Stimulated activated memory B cell treated with anti-CD40 and anti-IgM and Interleukin-4, amounts not matched to agents 10 μg/mL and 1 μg/mL and 100 μg/mL, for 72 hours (primary cell): ENCODE measurements around the gene USH2A.

Source experiments
- ATAC-seq: fragments of 150-1000 bp; cut with Tn5 transposase; 2 replicates; pipeline ENCODE4 v1.10.0; 2021
- H3K27ac Mint-ChIP-seq: one replicate; pipeline ENCODE4 v1.8.0; 2022; ENCODE audit warnings: mild to moderate bottlenecking, mixed read lengths
- H3K27me3 Mint-ChIP-seq: one replicate; pipeline ENCODE4 v1.8.0; 2022; ENCODE audit warnings: mixed read lengths
- H3K36me3 Mint-ChIP-seq: one replicate; pipeline ENCODE4 v1.8.0; 2022; ENCODE audit warnings: mixed read lengths
- H3K4me1 Mint-ChIP-seq: one replicate; pipeline ENCODE4 v1.8.0; 2022; ENCODE audit warnings: mixed read lengths
- H3K4me3 Mint-ChIP-seq: one replicate; pipeline ENCODE4 v1.8.0; 2022; ENCODE audit warnings: mild to moderate bottlenecking, moderate library complexity, mixed read lengths
- H3K9me3 Mint-ChIP-seq: one replicate; pipeline ENCODE4 v1.8.0; 2022; ENCODE audit warnings: mixed read lengths

USH2A gene

GRCh38 chr1:216261631-216262030 is 161.6 kb downstream of the USH2A start:
- H3K27me3 Mint-ChIP-seq, result no peaks in the 10 kb centered on the region
- no peak overlapping the region for H3K27ac Mint-ChIP-seq
- no peak for ATAC-seq

GRCh38 chr1:216258856-216259255 is 164.4 kb downstream of the USH2A start:
- Mint-ChIP-seq H3K27me3 (no peaks in the 10 kb centered on the region), H3K36me3 (no peaks in the 10 kb centered on the region), H3K9me3 (peaks cover 8% of the 10 kb centered on the region), H3K4me1 (no peaks in the 10 kb centered on the region), H3K27ac (no peak overlapping the region), H3K4me3 (no peak overlapping the region)
- no peak for ATAC-seq

More at GRCh38 chr1:216261631-216262030, 161.6 kb downstream of the USH2A start:
- no peak overlapping the region for H3K4me3 Mint-ChIP-seq
- H3K36me3 Mint-ChIP-seq, result no peaks in the 10 kb centered on the region
- H3K4me1 Mint-ChIP-seq, result no peaks in the 10 kb centered on the region
- H3K9me3 Mint-ChIP-seq, result peaks cover 8% of the 10 kb centered on the region

GRCh38 chr1:216258386-216258785 is 164.9 kb downstream of the USH2A start:
- H3K4me1 Mint-ChIP-seq, result no peaks in the 10 kb centered on the region
- H3K27ac Mint-ChIP-seq, result no peak overlapping the region
- H3K4me3 Mint-ChIP-seq, result no peak overlapping the region
- H3K36me3 Mint-ChIP-seq, result no peaks in the 10 kb centered on the region
- H3K9me3 Mint-ChIP-seq, result peaks cover 8% of the 10 kb centered on the region
- no peak for ATAC-seq
- no peaks in the 10 kb centered on the region for H3K27me3 Mint-ChIP-seq

GRCh38 chr1:216250861-216251260 is 172.4 kb downstream of the USH2A start:
- H3K36me3 Mint-ChIP-seq, result no peaks in the 10 kb centered on the region
- peaks cover 9% of the 10 kb centered on the region for H3K4me1 Mint-ChIP-seq
- no peaks in the 10 kb centered on the region for H3K27me3 Mint-ChIP-seq
- no peak for ATAC-seq
- no peak overlapping the region for H3K4me3 Mint-ChIP-seq
- H3K27ac Mint-ChIP-seq, result no peak overlapping the region
- H3K9me3 Mint-ChIP-seq, result no peaks in the 10 kb centered on the region

- Mint-ChIP-seq H3K9me3 (no peaks in the 10 kb centered on the region), H3K27ac (no peak overlapping the region), H3K4me1 (peaks cover 9% of the 10 kb centered on the region), H3K27me3 (no peaks in the 10 kb centered on the region), H3K36me3 (no peaks in the 10 kb centered on the region), H3K4me3 (no peak overlapping the region)
- ATAC-seq, result no peak
These were observed 174.6 kb downstream of the USH2A start for GRCh38 chr1:216248628-216249027.

- Mint-ChIP-seq H3K27me3 (no peaks in the 10 kb centered on the region), H3K9me3 (no peaks in the 10 kb centered on the region), H3K4me3 (no peak overlapping the region), H3K36me3 (no peaks in the 10 kb centered on the region), H3K4me1 (peaks cover 9% of the 10 kb centered on the region), H3K27ac (no peak overlapping the region)
- no peak for ATAC-seq
These were observed 175.3 kb downstream of the USH2A start for GRCh38 chr1:216247937-216248336.

- Mint-ChIP-seq H3K36me3 (no peaks in the 10 kb centered on the region), H3K9me3 (no peaks in the 10 kb centered on the region), H3K27ac (no peak overlapping the region), H3K4me3 (no peak overlapping the region), H3K4me1 (peaks cover 9% of the 10 kb centered on the region), H3K27me3 (no peaks in the 10 kb centered on the region)
- no peak for ATAC-seq
These were observed 176.6 kb downstream of the USH2A start for GRCh38 chr1:216246577-216247203.

- Mint-ChIP-seq H3K4me3 (no peak overlapping the region), H3K27ac (no peak overlapping the region), H3K36me3 (no peaks in the 10 kb centered on the region), H3K9me3 (no peaks in the 10 kb centered on the region), H3K4me1 (no peaks in the 10 kb centered on the region), H3K27me3 (peaks cover 9% of the 10 kb centered on the region)
- no peak for ATAC-seq
These were observed 184.4 kb downstream of the USH2A start for GRCh38 chr1:216238844-216239243.

GRCh38 chr1:216237927-216238542 is 185.2 kb downstream of the USH2A start:
- Mint-ChIP-seq H3K27ac (no peak overlapping the region), H3K9me3 (no peaks in the 10 kb centered on the region), H3K4me1 (no peaks in the 10 kb centered on the region), H3K27me3 (peaks cover 9% of the 10 kb centered on the region), H3K36me3 (no peaks in the 10 kb centered on the region), H3K4me3 (no peak overlapping the region)
- ATAC-seq, result no peak

GRCh38 chr1:216224233-216224632 is 199.0 kb downstream of the USH2A start:
- Mint-ChIP-seq H3K9me3 (peaks cover 12% of the 10 kb centered on the region), H3K36me3 (no peaks in the 10 kb centered on the region), H3K27ac (no peak overlapping the region), H3K4me1 (peaks cover 6% of the 10 kb centered on the region), H3K27me3 (peaks cover 10% of the 10 kb centered on the region), H3K4me3 (no peak overlapping the region)
- ATAC-seq, result no peak

GRCh38 chr1:216223486-216223885 is 199.8 kb downstream of the USH2A start:
- Mint-ChIP-seq H3K27ac (no peak overlapping the region), H3K4me3 (no peak overlapping the region), H3K9me3 (peaks cover 12% of the 10 kb centered on the region), H3K27me3 (peaks cover 10% of the 10 kb centered on the region), H3K36me3 (no peaks in the 10 kb centered on the region), H3K4me1 (peaks cover 6% of the 10 kb centered on the region)
- no peak for ATAC-seq

- no peak overlapping the region for H3K4me3 Mint-ChIP-seq
- peaks cover 5% of the 10 kb centered on the region for H3K9me3 Mint-ChIP-seq
- peaks cover 1% of the 10 kb centered on the region for H3K27me3 Mint-ChIP-seq
- no peaks in the 10 kb centered on the region for H3K36me3 Mint-ChIP-seq
- no peak overlapping the region for H3K27ac Mint-ChIP-seq
- no peak for ATAC-seq
- peaks cover 6% of the 10 kb centered on the region for H3K4me1 Mint-ChIP-seq
These were observed 201.0 kb downstream of the USH2A start for GRCh38 chr1:216222288-216222687.

GRCh38 chr1:216221260-216221700 is 202.0 kb downstream of the USH2A start:
- H3K27me3 Mint-ChIP-seq, result no peaks in the 10 kb centered on the region
- peaks cover 6% of the 10 kb centered on the region for H3K4me1 Mint-ChIP-seq
- ATAC-seq, result peak; percentile 76
- H3K9me3 Mint-ChIP-seq, result no peaks in the 10 kb centered on the region
- peak overlapping the region; percentile 79 for H3K4me3 Mint-ChIP-seq
- no peaks in the 10 kb centered on the region for H3K36me3 Mint-ChIP-seq
- peak overlapping the region; percentile 47 for H3K27ac Mint-ChIP-seq

- Mint-ChIP-seq H3K9me3 (no peaks in the 10 kb centered on the region), H3K4me1 (peaks cover 6% of the 10 kb centered on the region), H3K27me3 (no peaks in the 10 kb centered on the region), H3K36me3 (no peaks in the 10 kb centered on the region), H3K27ac (no peak overlapping the region), H3K4me3 (no peak overlapping the region)
- ATAC-seq, result no peak
These were observed 206.9 kb downstream of the USH2A start for GRCh38 chr1:216216305-216216704.

- Mint-ChIP-seq H3K4me3 (no peak overlapping the region), H3K27ac (no peak overlapping the region), H3K4me1 (no peaks in the 10 kb centered on the region), H3K9me3 (no peaks in the 10 kb centered on the region), H3K36me3 (no peaks in the 10 kb centered on the region), H3K27me3 (no peaks in the 10 kb centered on the region)
- ATAC-seq, result no peak
These were observed 208.1 kb downstream of the USH2A start for GRCh38 chr1:216215169-216215568.

- Mint-ChIP-seq H3K4me1 (no peaks in the 10 kb centered on the region), H3K9me3 (no peaks in the 10 kb centered on the region), H3K36me3 (no peaks in the 10 kb centered on the region), H3K27me3 (no peaks in the 10 kb centered on the region), H3K27ac (no peak overlapping the region), H3K4me3 (no peak overlapping the region)
- ATAC-seq, result no peak
These were observed 210.4 kb downstream of the USH2A start for GRCh38 chr1:216212826-216213225.
